IPS-18a (cell line): ENCODE data around the gene PCDHGA2.
"Not testable (repeated sequence)": the region's sequence is repeated elsewhere in the genome, so short reads cannot be mapped to it uniquely, and the experiment has no call there.

Experiments used
- H3K27ac ChIP-seq: one replicate; pipeline ENCODE4 v1.5.1; 2013; ENCODE audit warnings: low read length
- H3K27me3 ChIP-seq: one replicate; pipeline ENCODE4 v1.6.1; 2013; ENCODE audit warnings: mild to moderate bottlenecking, low read length; ENCODE audit not compliant: control insufficient read depth, insufficient read depth
- H3K36me3 ChIP-seq: one replicate; pipeline ENCODE4 v1.6.1; 2013; ENCODE audit warnings: low read depth, low read length; ENCODE audit not compliant: control insufficient read depth
- H3K4me1 ChIP-seq: one replicate; pipeline ENCODE4 v1.6.1; 2013; ENCODE audit warnings: low read depth, low read length; ENCODE audit not compliant: control insufficient read depth
- H3K4me3 ChIP-seq: one replicate; pipeline ENCODE4 v1.5.1; 2013; ENCODE audit warnings: low read length
- H3K9ac ChIP-seq: one replicate; pipeline ENCODE4 v1.6.1; 2013; ENCODE audit warnings: mild to moderate bottlenecking, low read length, moderate library complexity
- H3K9me3 ChIP-seq: one replicate; pipeline ENCODE4 v1.6.1; 2013; ENCODE audit warnings: low read depth, low read length; ENCODE audit not compliant: control insufficient read depth

Gene PCDHGA2

DNA sequence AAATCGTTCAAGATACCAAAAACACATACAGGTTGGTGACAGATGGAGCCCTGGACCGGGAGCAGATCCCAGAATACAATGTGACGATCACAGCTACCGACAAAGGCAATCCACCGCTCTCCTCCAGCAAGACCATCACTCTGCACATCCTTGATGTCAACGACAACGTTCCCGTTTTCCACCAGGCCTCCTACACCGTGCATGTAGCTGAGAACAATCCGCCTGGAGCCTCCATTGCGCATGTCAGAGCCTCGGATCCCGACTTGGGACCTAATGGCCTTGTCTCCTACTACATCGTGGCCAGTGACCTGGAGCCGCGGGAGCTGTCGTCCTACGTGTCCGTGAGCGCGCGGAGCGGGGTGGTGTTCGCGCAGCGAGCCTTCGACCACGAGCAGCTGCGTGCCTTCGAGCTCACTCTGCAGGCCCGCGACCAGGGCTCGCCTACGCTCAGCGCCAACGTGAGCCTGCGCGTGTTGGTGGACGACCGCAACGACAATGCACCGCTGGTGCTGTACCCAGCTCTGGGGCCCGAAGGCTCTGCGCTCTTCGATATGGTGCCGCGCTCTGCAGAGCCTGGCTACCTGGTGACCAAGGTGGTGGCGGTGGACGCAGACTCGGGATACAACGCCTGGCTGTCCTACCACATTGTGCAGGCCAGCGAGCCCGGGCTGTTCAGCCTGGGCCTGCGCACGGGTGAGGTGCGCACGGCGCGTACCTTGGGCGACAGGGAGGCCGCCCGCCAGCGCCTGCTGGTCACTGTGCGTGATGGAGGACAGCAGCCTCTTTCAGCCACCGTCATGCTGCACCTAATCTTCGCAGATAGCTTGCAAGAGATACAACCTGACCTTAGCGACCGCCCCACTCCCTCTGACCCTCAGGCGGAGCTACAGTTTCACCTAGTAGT is 33.3 kb downstream of the PCDHGA2 start:
- Histone ChIP-seq H3K9me3 (peaks cover 17% of the 10 kb centered on the region), H3K27me3 (no peaks in the 10 kb centered on the region), H3K9ac (no peak overlapping the region), H3K27ac (no peak overlapping the region), H3K36me3 (no peaks in the 10 kb centered on the region), H3K4me3 (no peak overlapping the region), H3K4me1 (no peaks in the 10 kb centered on the region)

DNA sequence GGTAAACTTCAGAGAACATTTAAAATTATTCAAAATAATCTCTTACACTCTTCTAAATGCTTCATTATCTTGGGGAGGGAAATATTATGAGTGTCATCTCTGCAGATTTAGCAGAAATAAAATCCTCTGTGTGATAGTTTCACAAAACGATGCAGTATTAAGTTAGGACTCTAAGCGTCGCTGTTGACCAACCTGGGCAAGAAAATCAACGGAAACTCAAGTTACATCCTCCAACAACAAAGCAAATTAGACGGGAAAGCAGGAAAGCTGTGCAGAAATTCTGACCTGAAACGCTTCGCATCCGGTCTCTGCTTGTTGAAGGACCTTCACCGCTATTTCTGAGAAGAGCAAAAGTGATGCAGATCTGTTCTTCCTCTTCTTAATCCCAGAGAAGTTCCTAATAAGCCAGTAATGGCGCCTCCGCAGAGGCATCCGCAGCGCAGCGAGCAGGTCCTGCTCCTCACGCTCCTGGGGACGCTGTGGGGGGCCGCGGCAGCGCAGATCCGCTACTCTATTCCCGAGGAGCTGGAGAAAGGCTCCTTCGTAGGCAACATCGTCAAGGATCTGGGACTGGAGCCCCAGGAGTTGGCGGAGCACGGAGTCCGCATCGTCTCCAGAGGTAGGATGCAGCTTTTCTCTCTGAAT is 35.2 kb downstream of the PCDHGA2 start, which contains the start of gene PCDHGA6:
PCDHGA6 (plus strand) TSS at position 219 of the 645 bp plus-strand sequence; CDS start at position 412, 193 bp downstream.
- Histone ChIP-seq H3K9me3 (peaks cover 13% of the 10 kb centered on the region), H3K4me1 (no peaks in the 10 kb centered on the region), H3K36me3 (no peaks in the 10 kb centered on the region), H3K9ac (no peak within 1 kb of the TSS), H3K27me3 (no peaks in the 10 kb centered on the region), H3K4me3 (no peak within 1 kb of the TSS), H3K27ac (no peak within 1 kb of the TSS)

DNA sequence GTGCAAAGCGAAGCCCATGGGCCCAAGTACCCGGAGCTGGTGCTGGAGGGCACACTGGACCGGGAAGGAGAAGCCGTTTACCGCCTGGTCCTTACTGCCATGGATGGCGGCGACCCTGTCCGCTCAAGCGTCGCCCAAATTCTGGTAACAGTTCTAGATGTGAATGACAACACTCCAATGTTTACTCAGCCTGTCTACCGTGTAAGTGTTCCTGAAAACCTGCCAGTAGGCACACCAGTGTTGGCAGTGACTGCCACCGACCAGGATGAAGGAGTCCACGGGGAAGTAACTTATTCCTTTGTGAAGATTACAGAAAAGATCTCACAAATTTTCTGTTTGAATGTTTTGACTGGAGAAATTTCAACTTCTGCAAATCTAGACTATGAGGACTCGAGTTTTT is 36.1 kb downstream of the PCDHGA2 start:
- Histone ChIP-seq H3K27me3 (no peaks in the 10 kb centered on the region), H3K4me3 (no peak overlapping the region), H3K4me1 (no peaks in the 10 kb centered on the region), H3K36me3 (no peaks in the 10 kb centered on the region), H3K9me3 (peaks cover 13% of the 10 kb centered on the region), H3K27ac (no peak overlapping the region), H3K9ac (no peak overlapping the region)

DNA sequence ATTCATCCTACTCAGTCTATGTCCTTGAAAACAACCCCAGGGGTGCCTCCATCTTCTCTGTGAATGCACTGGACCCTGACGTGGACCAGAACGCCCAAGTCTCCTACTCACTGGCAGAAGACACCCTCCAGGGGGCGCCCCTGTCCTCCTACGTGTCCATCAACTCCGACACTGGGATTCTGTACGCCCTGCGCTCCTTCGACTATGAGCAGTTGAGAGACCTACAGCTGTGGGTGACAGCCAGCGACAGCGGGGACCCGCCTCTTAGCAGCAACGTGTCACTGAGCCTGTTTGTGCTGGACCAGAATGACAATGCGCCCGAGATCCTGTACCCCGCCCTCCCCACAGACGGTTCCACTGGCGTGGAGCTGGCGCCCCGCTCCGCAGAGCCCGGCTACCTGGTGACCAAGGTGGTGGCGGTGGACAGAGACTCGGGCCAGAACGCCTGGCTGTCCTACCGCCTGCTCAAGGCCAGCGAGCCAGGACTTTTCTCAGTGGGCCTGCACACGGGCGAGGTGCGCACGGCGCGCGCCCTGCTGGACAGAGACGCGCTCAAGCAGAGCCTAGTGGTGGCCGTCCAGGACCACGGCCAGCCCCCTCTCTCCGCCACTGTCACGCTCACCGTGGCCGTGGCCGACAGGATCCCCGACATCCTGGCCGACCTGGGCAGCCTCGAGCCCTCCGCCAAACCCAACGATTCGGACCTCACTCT is 37.0 kb downstream of the PCDHGA2 start:
- not testable (repeated sequence) for H3K27me3 ChIP-seq, H3K9ac ChIP-seq, H3K36me3 ChIP-seq, H3K4me1 ChIP-seq, H3K27ac ChIP-seq, H3K4me3 ChIP-seq
- H3K9me3 ChIP-seq: peaks cover 13% of the 10 kb centered on the region

DNA sequence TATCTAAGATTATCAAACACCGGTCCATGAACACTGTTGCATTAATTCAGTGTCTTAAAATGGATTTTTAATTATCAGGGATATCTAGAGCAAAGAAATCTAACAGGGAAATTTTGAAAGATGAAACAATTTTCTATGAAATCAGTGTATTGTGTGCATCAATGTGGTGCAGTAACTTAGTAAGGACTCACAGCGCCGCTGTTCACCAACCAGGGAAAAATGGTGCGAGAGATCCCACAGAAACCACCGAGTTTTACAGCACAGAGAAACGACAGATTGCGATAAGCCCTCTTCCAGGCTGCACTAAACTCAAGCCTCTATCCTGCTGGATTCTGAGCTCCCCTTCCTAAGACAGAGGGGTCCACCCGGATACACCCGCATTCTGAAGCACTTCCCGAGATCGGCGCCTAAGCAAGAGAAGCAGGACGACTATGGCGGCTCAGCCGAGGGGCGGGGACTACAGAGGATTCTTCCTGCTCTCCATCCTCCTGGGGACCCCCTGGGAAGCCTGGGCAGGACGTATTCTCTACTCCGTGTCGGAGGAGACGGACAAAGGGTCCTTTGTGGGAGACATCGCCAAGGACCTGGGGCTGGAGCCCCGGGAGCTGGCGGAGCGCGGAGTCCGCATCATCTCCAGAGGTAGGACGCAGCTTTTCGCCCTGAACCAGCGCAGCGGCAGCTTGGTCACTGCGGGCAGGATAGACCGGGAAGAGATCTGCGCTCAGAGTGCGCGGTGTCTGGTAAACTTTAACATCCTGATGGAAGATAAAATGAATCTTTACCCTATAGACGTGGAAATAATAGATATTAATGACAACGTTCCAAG is 44.1 kb downstream of the PCDHGA2 start, which contains the start of gene PCDHGA7:
PCDHGA7 (plus strand) TSS at position 274 of the 826 bp plus-strand sequence; CDS start at position 432, 158 bp downstream.
- Histone ChIP-seq H3K4me1 (no peaks in the 10 kb centered on the region), H3K36me3 (no peaks in the 10 kb centered on the region), H3K4me3 (no peak within 1 kb of the TSS), H3K27ac (no peak within 1 kb of the TSS), H3K27me3 (no peaks in the 10 kb centered on the region), H3K9ac (no peak within 1 kb of the TSS), H3K9me3 (peaks cover 29% of the 10 kb centered on the region)

DNA sequence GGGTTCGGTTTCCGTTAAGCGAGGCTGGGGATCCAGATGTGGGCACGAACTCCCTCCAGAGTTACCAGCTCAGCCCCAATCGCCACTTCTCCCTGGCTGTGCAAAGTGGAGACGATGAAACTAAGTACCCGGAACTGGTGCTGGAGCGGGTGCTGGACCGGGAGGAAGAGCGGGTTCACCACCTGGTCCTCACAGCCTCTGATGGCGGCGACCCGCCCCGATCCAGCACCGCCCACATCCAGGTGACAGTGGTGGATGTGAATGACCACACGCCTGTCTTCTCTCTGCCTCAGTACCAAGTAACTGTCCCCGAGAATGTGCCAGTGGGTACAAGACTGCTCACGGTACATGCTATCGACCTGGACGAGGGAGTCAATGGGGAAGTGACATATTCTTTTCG is 44.8 kb downstream of the PCDHGA2 start:
- Histone ChIP-seq H3K4me3 (no peak overlapping the region), H3K27me3 (no peaks in the 10 kb centered on the region), H3K4me1 (no peaks in the 10 kb centered on the region), H3K27ac (no peak overlapping the region), H3K36me3 (no peaks in the 10 kb centered on the region), H3K9me3 (peaks cover 31% of the 10 kb centered on the region), H3K9ac (no peak overlapping the region)

DNA sequence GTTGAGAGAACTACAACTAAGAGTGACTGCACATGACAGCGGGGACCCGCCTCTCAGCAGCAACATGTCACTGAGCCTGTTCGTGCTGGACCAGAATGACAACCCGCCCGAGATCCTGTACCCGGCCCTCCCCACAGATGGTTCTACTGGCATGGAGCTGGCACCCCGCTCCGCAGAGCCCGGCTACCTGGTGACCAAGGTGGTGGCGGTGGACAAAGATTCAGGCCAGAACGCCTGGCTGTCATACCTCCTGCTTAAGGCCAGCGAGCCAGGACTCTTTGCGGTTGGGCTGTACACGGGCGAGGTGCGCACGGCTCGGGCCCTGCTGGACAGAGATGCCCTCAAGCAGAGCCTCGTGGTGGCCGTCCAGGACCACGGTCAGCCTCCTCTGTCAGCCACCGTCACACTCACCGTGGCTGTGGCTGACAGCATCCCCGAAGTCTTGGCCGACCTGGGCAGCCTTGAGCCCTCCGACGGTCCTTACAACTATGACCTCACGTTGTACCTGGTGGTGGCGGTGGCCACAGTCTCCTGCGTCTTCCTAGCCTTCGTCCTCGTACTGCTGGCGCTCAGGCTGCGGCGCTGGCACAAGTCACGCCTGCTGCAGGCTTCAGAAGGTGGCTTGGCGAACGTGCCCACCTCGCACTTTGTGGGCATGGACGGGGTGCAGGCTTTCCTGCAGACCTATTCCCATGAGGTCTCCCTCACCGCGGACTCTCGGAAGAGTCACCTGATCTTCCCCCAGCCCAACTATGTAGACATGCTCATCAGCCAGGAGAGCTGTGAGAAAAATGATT is 46.1 kb downstream of the PCDHGA2 start:
- Histone ChIP-seq H3K4me1 (no peaks in the 10 kb centered on the region), H3K4me3 (no peak overlapping the region), H3K9me3 (peaks cover 38% of the 10 kb centered on the region), H3K36me3 (no peaks in the 10 kb centered on the region), H3K9ac (no peak overlapping the region), H3K27ac (no peak overlapping the region), H3K27me3 (no peaks in the 10 kb centered on the region)

DNA sequence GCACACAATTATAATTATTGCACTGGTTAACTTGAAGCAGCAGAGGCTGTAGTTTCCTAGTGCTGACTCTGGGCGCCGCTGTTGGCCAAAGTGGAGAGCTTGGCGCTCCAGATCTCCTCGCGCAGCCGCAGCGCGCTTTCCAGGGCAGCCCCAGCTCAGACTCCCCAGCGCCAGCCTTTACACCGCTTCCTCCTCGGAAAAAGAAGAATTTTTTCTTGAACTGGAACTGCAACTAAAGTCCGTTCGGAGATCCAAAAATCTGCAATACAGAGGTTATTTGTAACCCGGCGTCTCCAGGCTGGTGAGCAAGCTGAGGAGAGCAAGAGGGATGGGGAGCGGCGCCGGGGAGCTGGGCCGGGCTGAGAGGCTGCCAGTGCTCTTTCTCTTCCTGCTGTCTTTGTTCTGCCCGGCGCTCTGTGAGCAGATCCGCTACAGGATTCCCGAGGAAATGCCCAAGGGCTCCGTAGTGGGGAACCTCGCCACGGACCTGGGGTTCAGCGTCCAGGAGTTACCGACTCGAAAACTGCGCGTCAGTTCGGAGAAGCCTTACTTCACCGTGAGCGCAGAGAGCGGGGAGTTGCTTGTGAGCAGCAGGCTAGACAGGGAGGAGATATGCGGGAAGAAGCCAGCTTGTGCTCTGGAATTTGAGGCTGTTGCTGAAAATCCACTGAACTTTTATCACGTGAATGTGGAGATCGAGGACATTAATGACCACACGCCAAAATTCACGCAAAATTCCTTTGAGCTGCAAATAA is 49.2 kb downstream of the PCDHGA2 start, which contains the start of gene PCDHGB4:
PCDHGB4 (plus strand) TSS at position 142 of the 755 bp plus-strand sequence; CDS start at position 329, 187 bp downstream.
- peaks cover 49% of the 10 kb centered on the region for H3K9me3 ChIP-seq
- not testable (repeated sequence) for H3K27ac ChIP-seq, H3K4me1 ChIP-seq, H3K9ac ChIP-seq, H3K27me3 ChIP-seq, H3K36me3 ChIP-seq, H3K4me3 ChIP-seq

DNA sequence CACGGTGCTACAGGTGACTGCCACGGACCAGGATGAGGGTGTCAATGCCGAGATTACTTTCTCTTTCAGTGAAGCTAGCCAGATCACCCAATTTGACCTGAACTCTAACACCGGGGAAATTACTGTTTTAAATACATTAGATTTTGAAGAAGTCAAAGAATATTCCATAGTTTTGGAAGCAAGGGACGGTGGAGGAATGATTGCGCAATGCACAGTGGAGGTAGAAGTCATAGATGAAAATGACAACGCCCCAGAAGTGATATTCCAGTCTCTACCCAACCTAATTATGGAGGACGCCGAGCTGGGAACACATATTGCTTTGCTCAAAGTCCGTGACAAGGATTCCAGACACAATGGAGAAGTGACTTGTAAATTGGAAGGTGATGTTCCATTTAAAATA is 50.1 kb downstream of the PCDHGA2 start:
- no peaks in the 10 kb centered on the region for H3K4me1 ChIP-seq
- no peak overlapping the region for H3K4me3 ChIP-seq
- no peak overlapping the region for H3K9ac ChIP-seq
- H3K9me3 ChIP-seq: peaks cover 40% of the 10 kb centered on the region
- H3K27me3 ChIP-seq: no peaks in the 10 kb centered on the region
- H3K27ac ChIP-seq: no peak overlapping the region
- no peaks in the 10 kb centered on the region for H3K36me3 ChIP-seq
